H1 (cell line): ENCODE data around the gene CAPN2. TPM values are rescaled to one million over a fixed set of nuclear protein-coding genes. Genes with fewer than 3 reads are reported as not detected.

Experiments used
- PHF8 ChIP-seq: fragments of 200-600 bp; sonication (generic); conservative IDR thresholded peaks from 2 replicates; pipeline ENCODE4 v1.7.1; 2012; ENCODE audit warnings: low read depth, mild to moderate bottlenecking, inconsistent platforms, low read length, moderate library complexity
- RNF2 ChIP-seq: fragments of 200-900, 300-1000 bp; sonication (generic); IDR thresholded peaks from 2 replicates; pipeline ENCODE4 v1.7.1; 2016; ENCODE audit warnings: borderline replicate concordance, low read depth, mild to moderate bottlenecking, antibody characterized with exemption, low read length; ENCODE audit not compliant: poor library complexity, severe bottlenecking; ENCODE audit errors: missing control alignments
- SUZ12 ChIP-seq: fragments of 200-600 bp; sonication (generic); IDR thresholded peaks from 2 replicates; pipeline ENCODE4 v1.6.1; 2012; ENCODE audit warnings: mild to moderate bottlenecking, inconsistent platforms, low read length, moderate library complexity, mixed read lengths
- TAF1 ChIP-seq: IDR thresholded peaks from 2 replicates; pipeline ENCODE4 v1.6.1; 2011; ENCODE audit warnings: mild to moderate bottlenecking, low read depth, low read length
- polyA plus RNA-seq, 7 experiments: library from polyadenylated mRNA; depleted of rRNA in 3 of 7; stranded (reverse) in 5 of 7; unstranded in 2 of 7; fragments of >200 nt in 5 of 7; fragments of 200-250 nt in 2 of 7; gene quantifications; 1 replicate in 5 of 7; 2 replicates in 1 of 7; 4 replicates in 1 of 7; pipeline versions ENCODE4 v1.2.1 to v1.2.3, GENCODE V29; 2011 to 2013; ENCODE audit warnings: missing spikeins in 2 of 7, mixed read lengths in 2 of 7
- total RNA-seq: library from RNA; stranded (reverse); fragmentation: NEBNext Ultra II Directional; extraction: Animal tissue kit (Norgen Biotek cat#: 25700); gene quantifications from 2 replicates; pipeline ENCODE4 v1.2.1, GENCODE V29; 2021

The CAPN2 gene
- total and polyA plus RNA-seq, 2 of the 8 experiments (the other 6 are each of a cell fraction or from before 2014, with no cell fraction given): 9.2 to 10.3 TPM

DNA sequence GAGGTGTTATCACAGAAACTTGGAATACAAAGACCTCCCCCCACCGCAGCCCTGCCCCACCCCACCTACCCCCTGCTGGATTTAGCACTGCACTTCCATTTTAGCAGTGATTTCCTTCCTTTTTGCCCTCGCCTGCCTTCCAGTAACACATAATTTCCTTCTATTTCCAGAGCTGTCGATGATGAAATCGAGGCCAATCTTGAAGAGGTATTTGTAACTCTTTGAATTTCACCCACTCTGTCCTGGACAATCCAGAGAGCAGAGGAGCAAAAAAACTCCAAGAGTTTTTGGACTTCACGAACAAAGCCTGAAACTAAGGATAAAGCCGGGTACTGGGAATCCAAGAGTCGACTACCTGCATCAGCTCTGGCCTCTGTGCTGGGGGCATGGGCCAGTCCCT, 49.1 kb downstream of the CAPN2 start (continued):
- TF ChIP-seq PHF8 (no peak), TAF1 (no peak), SUZ12 (no peak), RNF2 (no peak)
